Lower leg skin (tissue), 4 donors: Measurements from ENCODE around the gene NDUFA12. TPM values are rescaled to one million over a fixed set of nuclear protein-coding genes. Genes with fewer than 3 reads are reported as not detected.
"Not testable (repeated sequence)": the region's sequence is repeated elsewhere in the genome, so short reads cannot be mapped to it uniquely, and the experiment has no call there.

Source experiments
- DNase-seq, 2 donors: peaks; one replicate each; pipeline ENCODE4 v3.0.0-alpha.2; 2019; ENCODE audit warnings: low spot score in 2 of 2
- H3K4me3 ChIP-seq: fragments of 200-600 bp; sonication (generic); 2 replicates; pipeline ENCODE4 v1.5.1; 2017; ENCODE audit warnings: mild to moderate bottlenecking, low read depth; ENCODE audit not compliant: poor library complexity, severe bottlenecking
- POLR2A ChIP-seq, 2 donors: fragments of 450-650 bp; IDR thresholded peaks; one replicate each; pipeline ENCODE4 v1.6.1; 2016 to 2017; ENCODE audit warnings: antibody characterized with exemption in 2 of 2, mild to moderate bottlenecking in 1 of 2, moderate library complexity in 1 of 2
- WGBS, 2 donors: methylation state at CpG; one replicate each; pipeline ENCODE4 v1.1.5; 2018; 5-methylcytosine and 5-hydroxymethylcytosine counted together
- intact Hi-C: fragments of 100-400 bp; cut with DNase I; formaldehyde crosslinking; loops from one replicate; pipeline ENCODE4 v1.15.0; 2023; ENCODE audit warnings: low total_unique reads
- total RNA-seq, 4 donors: library from RNA; depleted of rRNA; stranded (reverse); fragments of >200 nt; gene quantifications; one replicate each; pipeline ENCODE4 v1.1.0, GENCODE V29; 2016
- TF ChIP-seq, protein P1 (sequence below), 3 donors: fragments of 450-650 bp; IDR thresholded peaks; one replicate each; pipeline ENCODE4 v1.5.1; 2016; ENCODE audit warnings: antibody characterized with exemption in 3 of 3, mild to moderate bottlenecking in 3 of 3, moderate library complexity in 2 of 3

The NDUFA12 gene
- total RNA-seq, 4 donors from 2014 or later, result 97.1 to 124 (median 99.8) TPM

GRCh38 chr12:94988471-94988870 lies 15.0 kb downstream of the NDUFA12 start:
- H3K4me3 ChIP-seq, result no peak overlapping the region
- TF ChIP-seq, protein P1, sequence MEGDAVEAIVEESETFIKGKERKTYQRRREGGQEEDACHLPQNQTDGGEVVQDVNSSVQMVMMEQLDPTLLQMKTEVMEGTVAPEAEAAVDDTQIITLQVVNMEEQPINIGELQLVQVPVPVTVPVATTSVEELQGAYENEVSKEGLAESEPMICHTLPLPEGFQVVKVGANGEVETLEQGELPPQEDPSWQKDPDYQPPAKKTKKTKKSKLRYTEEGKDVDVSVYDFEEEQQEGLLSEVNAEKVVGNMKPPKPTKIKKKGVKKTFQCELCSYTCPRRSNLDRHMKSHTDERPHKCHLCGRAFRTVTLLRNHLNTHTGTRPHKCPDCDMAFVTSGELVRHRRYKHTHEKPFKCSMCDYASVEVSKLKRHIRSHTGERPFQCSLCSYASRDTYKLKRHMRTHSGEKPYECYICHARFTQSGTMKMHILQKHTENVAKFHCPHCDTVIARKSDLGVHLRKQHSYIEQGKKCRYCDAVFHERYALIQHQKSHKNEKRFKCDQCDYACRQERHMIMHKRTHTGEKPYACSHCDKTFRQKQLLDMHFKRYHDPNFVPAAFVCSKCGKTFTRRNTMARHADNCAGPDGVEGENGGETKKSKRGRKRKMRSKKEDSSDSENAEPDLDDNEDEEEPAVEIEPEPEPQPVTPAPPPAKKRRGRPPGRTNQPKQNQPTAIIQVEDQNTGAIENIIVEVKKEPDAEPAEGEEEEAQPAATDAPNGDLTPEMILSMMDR (IDR thresholded peaks at IDR 0.05), result no peak
- no peak for TF ChIP-seq POLR2A (IDR thresholded peaks at IDR 0.05)
- 69 to 79% methylated on average over 6 of the region's 6 CpGs for WGBS, 2 donors
- intact Hi-C loops, result no loop called here
- no peak for DNase-seq

DNA sequence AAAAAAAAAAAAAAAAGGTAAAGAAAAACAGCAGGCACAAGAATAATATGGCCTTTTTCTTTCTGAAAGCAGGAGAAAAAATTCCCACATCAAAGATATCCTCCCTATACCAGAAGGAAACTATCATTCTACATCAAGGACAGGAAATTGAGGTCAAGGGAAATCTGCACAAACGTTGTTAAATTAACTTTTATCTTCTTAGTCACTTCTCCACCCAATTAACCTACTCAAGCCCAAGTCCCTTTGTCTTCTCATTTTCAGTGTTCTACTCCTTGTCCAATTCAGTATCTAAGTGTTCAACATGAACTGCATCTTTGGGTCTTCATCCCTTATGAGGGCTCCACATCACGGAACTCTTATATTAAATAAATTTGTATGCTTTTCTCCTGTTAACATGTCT lies 15.7 kb downstream of the NDUFA12 start:
- WGBS, 2 donors, result 60 to 61% methylated on average over 2 of the region's 2 CpGs
- DNase-seq, result no peak
- no peak overlapping the region for H3K4me3 ChIP-seq
- TF ChIP-seq, protein P1 (IDR thresholded peaks at IDR 0.05), result no peak
- no peak for TF ChIP-seq POLR2A (IDR thresholded peaks at IDR 0.05)
- intact Hi-C loops, result no loop called here

GRCh38 chr12:94987076-94987669 lies 16.3 kb downstream of the NDUFA12 start:
- DNase-seq, result no peak
- WGBS, 2 donors, result 93 to 98% methylated on average over 8 of the region's 8 CpGs
- TF ChIP-seq, protein P1 (IDR thresholded peaks at IDR 0.05), result no peak
- no peak for TF ChIP-seq POLR2A (IDR thresholded peaks at IDR 0.05)
- intact Hi-C loops, result no loop called here
- no peak overlapping the region for H3K4me3 ChIP-seq

- WGBS, 2 donors, result 82 to 83% methylated on average over 9 of the region's 9 CpGs
- intact Hi-C loops, DNase-seq, H3K4me3 ChIP-seq: not testable (repeated sequence)
These were observed 18.4 kb downstream of the NDUFA12 start for GRCh38 chr12:94985099-94985498.

DNA sequence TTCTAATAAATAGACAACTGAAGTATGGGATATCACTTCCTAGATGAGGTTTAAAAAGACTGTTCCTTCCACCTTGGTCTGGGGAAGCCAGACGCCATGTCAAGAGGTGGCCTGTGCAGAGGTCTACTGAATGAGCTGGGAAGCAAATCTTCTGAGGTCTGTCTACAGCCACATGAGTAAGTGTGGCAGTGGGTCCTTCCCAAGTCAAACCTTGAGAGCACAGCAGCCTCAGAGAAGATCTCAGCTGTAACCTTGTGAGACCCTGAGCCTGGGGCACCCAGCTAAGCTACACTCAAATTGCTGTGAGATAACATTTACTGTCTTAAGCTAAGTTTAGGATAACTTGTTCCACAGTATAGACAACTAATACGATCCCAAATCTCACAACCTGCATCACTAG lies 20.2 kb downstream of the NDUFA12 start:
- H3K4me3 ChIP-seq, result no peak overlapping the region
- TF ChIP-seq, protein P1 (IDR thresholded peaks at IDR 0.05), result no peak
- no peak for TF ChIP-seq POLR2A (IDR thresholded peaks at IDR 0.05)
- 96% methylated on average over 2 of the region's 2 CpGs for WGBS, 2 donors
- intact Hi-C loops, result no loop called here
- no peak for DNase-seq

DNA sequence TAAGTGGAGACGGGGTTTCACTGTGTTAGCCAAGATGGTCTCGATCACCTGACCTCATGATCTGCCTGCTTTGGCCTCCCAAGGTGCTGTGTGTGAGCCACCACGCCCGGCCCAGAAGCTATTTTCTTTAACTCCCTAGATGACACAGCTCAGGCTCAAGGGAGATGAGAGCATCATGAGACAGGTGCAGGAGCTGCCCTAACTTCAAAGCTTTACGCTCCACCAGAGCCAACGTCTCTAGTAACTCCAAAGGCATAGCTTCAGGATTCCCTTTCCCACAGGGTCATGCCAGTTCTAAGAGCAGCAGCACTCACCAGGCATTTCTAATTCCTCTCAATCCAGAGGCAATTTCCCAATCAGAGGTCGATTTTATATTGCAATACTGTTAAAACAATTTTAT lies 21.0 kb downstream of the NDUFA12 start:
- intact Hi-C loops, result no loop called here
- WGBS, 2 donors, result 81% methylated on average over 7 of the region's 7 CpGs
- H3K4me3 ChIP-seq, result no peak overlapping the region
- TF ChIP-seq POLR2A (IDR thresholded peaks at IDR 0.05), result no peak
- TF ChIP-seq, protein P1 (IDR thresholded peaks at IDR 0.05), result no peak
- DNase-seq, result no peak
